BE2C (cell line): ENCODE results near the gene HOXA6.

Source experiments
- DNase-seq: peaks from one replicate; pipeline ENCODE4 v3.0.0-alpha.2; 2020
- H3K27me3 ChIP-seq: fragments of 250-450 bp; sonication (Bioruptor Pico); 2 replicates; pipeline ENCODE4 v1.5.1; 2020; ENCODE audit warnings: mild to moderate bottlenecking
- H3K36me3 ChIP-seq: fragments of 250-450 bp; sonication (Bioruptor Pico); 2 replicates; pipeline ENCODE4 v1.5.1; 2020; ENCODE audit warnings: mild to moderate bottlenecking
- H3K4me1 ChIP-seq: fragments of 250-450 bp; sonication (Bioruptor Pico); 2 replicates; pipeline ENCODE4 v1.5.1; 2020
- H3K4me3 ChIP-seq: 2 replicates; pipeline ENCODE4 v1.5.1; 2011; ENCODE audit warnings: low read depth, low read length
- H3K9me3 ChIP-seq: fragments of 250-450 bp; sonication (Bioruptor Pico); 2 replicates; pipeline ENCODE4 v1.5.1; 2020
- CTCF ChIP-seq: IDR thresholded peaks from 2 replicates; pipeline ENCODE4 v1.5.1; 2012; ENCODE audit warnings: mild to moderate bottlenecking, low read depth, low read length

The HOXA6 gene

GRCh38 chr7:27170426-27171324 is 23.1 kb upstream of the HOXA6 start:
- no peak for TF ChIP-seq CTCF
- peaks cover 100% of the 10 kb centered on the region for H3K27me3 ChIP-seq
- DNase-seq, result no peak

GRCh38 chr7:27169658-27170425 is 22.3 kb upstream of the HOXA6 start:
- H3K4me3 ChIP-seq, result no peak overlapping the region
- peaks cover 100% of the 10 kb centered on the region for H3K27me3 ChIP-seq
- no peaks in the 10 kb centered on the region; the same call in 1 of the 2 replicates for H3K9me3 ChIP-seq

More at GRCh38 chr7:27170426-27171324, 23.1 kb upstream of the HOXA6 start:
- Histone ChIP-seq H3K36me3 (no peaks in the 10 kb centered on the region), H3K4me3 (no peak overlapping the region), H3K9me3 (no peaks in the 10 kb centered on the region; the same call in 1 of the 2 replicates), H3K4me1 (no peaks in the 10 kb centered on the region)

GRCh38 chr7:27168265-27168947 is 20.8 kb upstream of the HOXA6 start:
- H3K4me1 ChIP-seq, result no peaks in the 10 kb centered on the region
- no peaks in the 10 kb centered on the region; the same call in 1 of the 2 replicates for H3K9me3 ChIP-seq
- no peak overlapping the region for H3K4me3 ChIP-seq
- TF ChIP-seq CTCF, result no peak
- H3K27me3 ChIP-seq, result peaks cover 100% of the 10 kb centered on the region
- DNase-seq, result no peak
- H3K36me3 ChIP-seq, result no peaks in the 10 kb centered on the region

More at GRCh38 chr7:27169658-27170425, 22.3 kb upstream of the HOXA6 start:
- no peaks in the 10 kb centered on the region for H3K36me3 ChIP-seq
- TF ChIP-seq CTCF, result no peak
- H3K4me1 ChIP-seq, result no peaks in the 10 kb centered on the region
- no peak for DNase-seq

- Histone ChIP-seq H3K9me3 (no peaks in the 10 kb centered on the region), H3K36me3 (no peaks in the 10 kb centered on the region), H3K4me1 (no peaks in the 10 kb centered on the region), H3K4me3 (no peak overlapping the region), H3K27me3 (peaks cover 100% of the 10 kb centered on the region)
- no peak for DNase-seq
- TF ChIP-seq CTCF, result no peak
These were observed 20.3 kb upstream of the HOXA6 start for GRCh38 chr7:27167916-27168264.

GRCh38 chr7:27166531-27167505 is 19.2 kb upstream of the HOXA6 start:
- Histone ChIP-seq H3K4me3 (no peak overlapping the region), H3K4me1 (no peaks in the 10 kb centered on the region), H3K27me3 (peaks cover 100% of the 10 kb centered on the region), H3K36me3 (no peaks in the 10 kb centered on the region), H3K9me3 (no peaks in the 10 kb centered on the region)
- no peak for TF ChIP-seq CTCF
- DNase-seq, result no peak
